Liver (tissue), 3 donors: ENCODE results near the gene SLC25A17.

ENCODE experiments used
- CTCF ChIP-seq: fragments of 150-350 bp; IDR thresholded peaks from 2 replicates; pipeline ENCODE4 v1.5.1; 2017; ENCODE audit warnings: improper control_type of control experiment, low read depth, low read length; ENCODE audit not compliant: missing input control
- EGR1 ChIP-seq, 2 donors: IDR thresholded peaks; 2 replicates each; pipeline ENCODE4 v1.6.1; 2016 to 2018; ENCODE audit warnings: antibody characterized with exemption in 2 of 2, low read depth in 2 of 2
- FOXA1 ChIP-seq: IDR thresholded peaks from 2 replicates; pipeline ENCODE4 v1.6.1; 2016; ENCODE audit warnings: antibody characterized with exemption
- GABPA ChIP-seq, 2 donors: IDR thresholded peaks in 1 of 2; conservative IDR thresholded peaks in 1 of 2; 2 replicates each; pipeline ENCODE4 v1.6.1; 2016; ENCODE audit warnings: antibody characterized with exemption in 2 of 2, mild to moderate bottlenecking in 1 of 2, moderate library complexity in 1 of 2
- HNF4A ChIP-seq, 2 donors: conservative IDR thresholded peaks; 2 replicates each; pipeline ENCODE4 v1.6.1; 2016; ENCODE audit warnings: antibody characterized with exemption in 2 of 2, mild to moderate bottlenecking in 2 of 2
- JUND ChIP-seq, 2 donors: IDR thresholded peaks; 2 replicates each; pipeline ENCODE4 v1.6.1; 2016; ENCODE audit warnings: antibody characterized with exemption in 2 of 2
- MAX ChIP-seq: IDR thresholded peaks from 2 replicates; pipeline ENCODE4 v1.6.1; 2016; ENCODE audit warnings: antibody characterized with exemption
- NR2F2 ChIP-seq: IDR thresholded peaks from 2 replicates; pipeline ENCODE4 v1.6.1; 2016; ENCODE audit warnings: antibody characterized with exemption
- RAD21 ChIP-seq, 2 donors: IDR thresholded peaks; 2 replicates each; pipeline ENCODE4 v1.6.1; 2016; ENCODE audit warnings: antibody characterized with exemption in 2 of 2, mild to moderate bottlenecking in 2 of 2
- REST ChIP-seq: IDR thresholded peaks from 2 replicates; pipeline ENCODE4 v1.6.1; 2016; ENCODE audit warnings: antibody characterized with exemption, mild to moderate bottlenecking
- SP1 ChIP-seq: IDR thresholded peaks from 2 replicates; pipeline ENCODE4 v1.6.1; 2018; ENCODE audit warnings: antibody characterized with exemption, mild to moderate bottlenecking
- TAF1 ChIP-seq: conservative IDR thresholded peaks from 2 replicates; pipeline ENCODE4 v1.6.1; 2016; ENCODE audit warnings: antibody characterized with exemption, mild to moderate bottlenecking
- YY1 ChIP-seq: IDR thresholded peaks from 2 replicates; pipeline ENCODE4 v1.6.1; 2016; ENCODE audit warnings: antibody characterized with exemption, mild to moderate bottlenecking
- ZBTB33 ChIP-seq: IDR thresholded peaks from 2 replicates; pipeline ENCODE4 v1.6.1; 2016; ENCODE audit warnings: antibody characterized with exemption
- donor health status: healthy.
- donor health status: healthy.

GRCh38 chr22:40727964-40728615, 91.1 kb downstream of the SLC25A17 start:
- TF ChIP-seq CTCF: no peak
- no peak for TF ChIP-seq SP1
- TF ChIP-seq YY1: no peak
- TF ChIP-seq GABPA (IDR thresholded peaks at IDR 0.05 in 1 of 2, conservative IDR thresholded peaks at IDR 0.05 in 1 of 2): no peak
- no peak for TF ChIP-seq RAD21 (IDR thresholded peaks at IDR 0.05)
- no peak for TF ChIP-seq FOXA1
- TF ChIP-seq ZBTB33: no peak
- no peak for TF ChIP-seq REST
- TF ChIP-seq EGR1 (IDR thresholded peaks at IDR 0.05; ENCODE audit: low read depth in 2 of 2): no peak
- TF ChIP-seq TAF1: no peak
- no peak for TF ChIP-seq JUND (IDR thresholded peaks at IDR 0.05)
- TF ChIP-seq NR2F2: no peak
- no peak for TF ChIP-seq MAX
- TF ChIP-seq HNF4A (conservative IDR thresholded peaks at IDR 0.05): no peak
